AG09309 (cell line): ENCODE results near the gene WDR37.

Experiments
- DNase-seq: peaks from one replicate; pipeline ENCODE4 v3.0.0-alpha.2; 2010; ENCODE audit warnings: low read depth
- H3K4me3 ChIP-seq: 2 replicates; pipeline ENCODE4 v1.5.1; 2011; ENCODE audit warnings: mild to moderate bottlenecking, low read depth, low read length, moderate library complexity; ENCODE audit not compliant: control insufficient read depth
- TF ChIP-seq, protein P1 (sequence below): IDR thresholded peaks from 2 replicates; pipeline ENCODE4 v1.5.1; 2011; ENCODE audit warnings: mild to moderate bottlenecking, low read depth, low read length, inconsistent platforms; ENCODE audit not compliant: insufficient read depth, control insufficient read depth; ENCODE audit errors: missing control alignments

The WDR37 gene

GRCh38 chr10:1121271-1121970 is 65.2 kb downstream of the WDR37 start:
- no peak overlapping the region for H3K4me3 ChIP-seq
- TF ChIP-seq, protein P1, sequence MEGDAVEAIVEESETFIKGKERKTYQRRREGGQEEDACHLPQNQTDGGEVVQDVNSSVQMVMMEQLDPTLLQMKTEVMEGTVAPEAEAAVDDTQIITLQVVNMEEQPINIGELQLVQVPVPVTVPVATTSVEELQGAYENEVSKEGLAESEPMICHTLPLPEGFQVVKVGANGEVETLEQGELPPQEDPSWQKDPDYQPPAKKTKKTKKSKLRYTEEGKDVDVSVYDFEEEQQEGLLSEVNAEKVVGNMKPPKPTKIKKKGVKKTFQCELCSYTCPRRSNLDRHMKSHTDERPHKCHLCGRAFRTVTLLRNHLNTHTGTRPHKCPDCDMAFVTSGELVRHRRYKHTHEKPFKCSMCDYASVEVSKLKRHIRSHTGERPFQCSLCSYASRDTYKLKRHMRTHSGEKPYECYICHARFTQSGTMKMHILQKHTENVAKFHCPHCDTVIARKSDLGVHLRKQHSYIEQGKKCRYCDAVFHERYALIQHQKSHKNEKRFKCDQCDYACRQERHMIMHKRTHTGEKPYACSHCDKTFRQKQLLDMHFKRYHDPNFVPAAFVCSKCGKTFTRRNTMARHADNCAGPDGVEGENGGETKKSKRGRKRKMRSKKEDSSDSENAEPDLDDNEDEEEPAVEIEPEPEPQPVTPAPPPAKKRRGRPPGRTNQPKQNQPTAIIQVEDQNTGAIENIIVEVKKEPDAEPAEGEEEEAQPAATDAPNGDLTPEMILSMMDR: no peak
- no peak for DNase-seq

DNA sequence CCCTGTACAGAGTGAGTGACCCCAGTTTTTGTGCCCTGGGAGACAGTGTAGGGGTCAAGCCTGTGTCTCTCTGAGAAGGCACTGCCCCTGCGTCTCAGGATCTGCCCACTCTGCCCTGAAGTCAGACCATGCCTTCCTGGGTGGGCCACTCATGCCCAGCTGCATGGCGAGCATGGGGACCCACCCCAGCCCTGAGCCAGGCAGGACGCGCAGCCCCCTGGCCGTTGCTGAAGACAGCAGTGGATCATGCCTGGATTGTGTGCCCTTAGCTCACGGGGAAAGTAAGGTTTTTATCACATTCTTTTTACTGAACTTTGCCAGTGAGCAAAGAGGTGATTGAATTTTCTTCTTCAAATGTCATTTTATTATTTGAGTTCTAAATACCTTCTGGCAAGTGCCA is 66.2 kb downstream of the WDR37 start:
- TF ChIP-seq, protein P1: no peak

DNA sequence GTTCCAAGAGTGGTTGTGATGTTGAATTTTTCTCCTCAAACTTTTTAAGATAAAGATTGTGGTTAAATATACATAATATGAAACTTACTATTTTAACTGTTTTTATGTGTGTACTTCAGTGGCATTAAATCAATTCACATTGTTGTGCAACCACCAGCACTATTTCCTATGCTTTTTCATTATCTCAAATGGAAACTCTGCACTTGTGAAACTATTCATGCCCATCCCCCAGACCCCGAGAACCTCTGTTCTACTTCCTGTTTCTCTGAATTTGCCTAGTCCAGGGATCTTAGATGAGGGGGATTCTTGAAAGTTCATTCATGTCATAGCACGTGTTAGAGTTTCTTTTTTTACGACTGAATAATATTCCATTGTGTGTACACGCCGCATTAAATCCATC is 67.0 kb downstream of the WDR37 start:
- H3K4me3 ChIP-seq: no peak overlapping the region
- DNase-seq: no peak

More for the DNA sequence above, 66.2 kb downstream of the WDR37 start:
- no peak for DNase-seq
- H3K4me3 ChIP-seq: no peak overlapping the region

GRCh38 chr10:1123972-1124371 is 67.8 kb downstream of the WDR37 start:
- TF ChIP-seq, protein P1: no peak
- no peak for DNase-seq
- no peak overlapping the region for H3K4me3 ChIP-seq

More for the DNA sequence above, 67.0 kb downstream of the WDR37 start:
- TF ChIP-seq, protein P1: no peak

DNA sequence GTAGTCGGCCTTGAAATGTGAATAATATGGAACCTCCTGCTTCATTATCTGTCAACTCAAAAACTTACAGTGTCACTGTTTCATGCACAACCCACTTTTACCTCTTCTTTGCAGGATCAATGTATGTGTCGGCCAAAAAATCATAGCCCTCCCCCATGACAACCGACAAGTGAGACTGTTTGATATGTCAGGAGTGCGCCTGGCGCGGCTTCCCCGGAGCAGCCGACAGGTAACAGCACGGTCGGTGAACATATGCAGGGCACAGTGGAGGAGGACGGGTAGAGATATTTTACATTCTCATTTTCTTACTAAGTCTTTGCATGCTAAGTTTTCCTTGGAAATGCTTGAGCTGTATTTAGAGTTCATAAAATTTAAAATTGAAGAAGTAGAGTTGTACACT is 68.6 kb downstream of the WDR37 start:
- H3K4me3 ChIP-seq: no peak overlapping the region
- no peak for DNase-seq
- TF ChIP-seq, protein P1: no peak

DNA sequence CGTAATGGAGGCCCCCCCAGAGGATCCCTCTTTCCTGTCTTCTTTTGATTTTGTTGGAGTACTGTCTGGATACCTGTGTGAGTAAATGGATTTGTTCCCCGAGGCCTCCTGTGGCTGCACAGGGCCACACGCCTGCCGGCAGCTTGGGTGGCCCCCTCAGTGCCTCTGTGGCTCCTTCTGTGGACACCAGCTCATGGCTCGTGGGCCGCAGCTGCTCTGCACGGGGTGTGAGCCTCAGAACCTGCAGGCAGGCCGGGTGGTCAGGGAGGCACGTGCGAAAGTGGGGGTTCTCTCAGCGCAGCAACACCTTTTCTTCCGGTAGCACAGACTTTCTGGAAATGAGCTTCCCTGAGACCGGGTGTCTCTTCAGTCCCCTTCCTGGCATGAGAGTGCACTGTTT is 70.3 kb downstream of the WDR37 start:
- TF ChIP-seq, protein P1: no peak
- DNase-seq: no peak
- no peak overlapping the region for H3K4me3 ChIP-seq
